GM10847 (cell line): ENCODE measurements around the gene GRXCR1.

Experiments used
- POLR2A ChIP-seq: IDR thresholded peaks from 2 replicates; pipeline ENCODE4 v1.6.1; 2011; ENCODE audit not compliant: insufficient read length; ENCODE audit errors: extremely low read depth

GRXCR1 gene

DNA sequence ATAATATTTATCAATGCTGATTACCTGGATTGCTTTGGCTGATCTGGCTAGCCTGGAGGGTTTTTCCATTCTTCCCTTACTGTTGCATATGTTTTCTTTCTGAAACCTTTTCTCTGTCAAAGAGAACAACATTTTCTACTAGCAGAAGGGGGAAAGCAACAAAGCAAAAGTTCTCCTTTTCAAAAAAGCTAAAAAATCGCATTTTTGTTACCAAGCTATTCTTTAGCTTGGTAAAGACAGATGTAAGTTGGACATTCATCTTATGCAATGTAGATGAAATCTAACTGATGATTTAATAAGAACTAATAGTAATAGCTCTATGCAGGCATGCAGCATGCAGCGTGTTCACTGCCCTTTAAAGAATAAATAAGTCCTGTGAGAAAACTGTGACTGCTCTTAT is at the start of gene GRXCR1:
Gene GRXCR1 (plus strand): TSS at position 301 of the 400 bp plus-strand sequence. CDS start 554 bp downstream, outside the sequence.
- TF ChIP-seq POLR2A, result no peak

DNA sequence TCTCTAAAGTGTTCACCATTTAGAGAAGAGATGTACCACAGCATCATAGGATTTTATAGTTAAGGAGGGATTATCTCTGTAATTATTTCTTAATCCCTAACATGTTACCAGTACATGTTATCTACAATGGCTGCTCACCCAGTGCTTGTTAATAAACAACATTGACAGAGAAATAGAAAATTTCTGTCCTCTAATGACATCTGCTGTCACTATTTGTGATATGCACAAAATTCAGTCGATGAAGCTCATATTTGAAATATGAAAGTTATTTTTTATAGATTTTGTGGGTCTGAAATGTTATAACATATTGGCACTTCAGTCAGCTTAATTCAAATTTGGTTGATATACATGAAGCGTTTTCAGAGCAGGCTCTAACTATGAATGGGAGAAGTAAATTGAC is 48.8 kb upstream of the GRXCR1 start:
- TF ChIP-seq POLR2A, result no peak

DNA sequence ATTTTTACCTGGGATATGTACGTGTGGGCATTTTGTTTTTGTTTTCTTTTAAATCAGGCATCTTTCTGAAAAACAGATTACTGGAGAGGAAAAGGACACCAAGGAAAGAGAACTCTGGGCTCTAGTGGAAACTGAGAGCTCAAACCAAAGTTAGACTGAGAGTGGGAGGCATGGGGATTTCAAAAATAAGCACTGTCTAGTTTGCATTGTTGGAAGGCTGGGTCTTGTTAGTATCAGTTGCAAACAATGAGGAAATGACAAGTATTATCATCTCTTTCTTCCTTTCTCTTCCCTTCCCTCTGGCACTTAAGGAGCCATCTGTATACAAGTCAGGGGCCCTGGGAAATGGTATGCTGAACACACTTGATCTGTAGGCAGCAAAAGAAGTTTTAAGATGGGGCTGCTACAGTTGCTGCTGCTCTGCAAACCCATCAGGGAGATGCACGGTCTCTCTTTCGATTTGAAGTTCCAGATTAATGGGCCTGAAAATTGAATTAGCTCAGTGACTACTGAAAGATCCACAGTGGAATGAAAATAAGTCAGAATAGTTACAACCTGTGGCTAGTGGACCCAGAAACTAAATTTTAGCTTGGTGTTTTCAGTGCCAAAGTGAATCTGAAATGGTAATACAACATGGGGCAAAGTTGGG is 48.0 kb upstream of the GRXCR1 start:
- no peak for TF ChIP-seq POLR2A

DNA sequence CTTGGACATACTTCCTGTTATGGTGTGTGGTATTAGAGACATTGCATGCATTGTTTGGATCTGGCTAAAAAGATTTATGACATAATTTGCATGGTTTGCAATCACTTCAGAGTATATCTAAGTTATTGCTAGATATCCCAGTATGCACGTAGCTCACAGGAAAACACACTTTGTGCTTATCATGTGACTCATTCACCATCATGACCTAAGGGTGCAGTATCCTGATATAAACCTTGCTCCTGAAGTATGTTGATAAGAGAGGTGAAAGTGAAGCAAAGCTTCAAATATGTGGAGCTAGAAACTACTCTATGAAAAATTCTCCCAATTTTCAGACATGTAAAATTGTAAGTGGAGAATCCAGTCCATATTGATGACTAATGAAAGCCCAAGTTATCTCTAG is 46.9 kb upstream of the GRXCR1 start:
- no peak for TF ChIP-seq POLR2A

DNA sequence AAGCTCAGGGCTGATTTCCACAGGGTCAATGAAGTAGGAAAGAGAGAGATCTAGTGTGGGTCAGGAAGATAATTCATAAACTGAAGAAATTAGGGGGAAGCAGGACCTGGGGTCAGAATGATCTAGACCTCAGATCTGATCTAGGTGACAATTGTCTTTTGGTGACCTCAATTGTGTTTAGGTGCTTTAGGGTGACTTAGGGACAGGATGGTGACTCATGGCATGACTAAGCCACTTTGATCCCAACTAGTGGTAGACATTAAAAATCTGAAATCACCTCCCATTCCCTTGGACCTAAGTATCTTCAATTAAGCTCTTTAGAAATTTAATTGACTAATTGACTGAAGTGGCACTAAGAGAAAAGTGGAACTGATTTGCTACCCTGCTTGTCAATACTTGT is 36.7 kb upstream of the GRXCR1 start:
- TF ChIP-seq POLR2A, result no peak

DNA sequence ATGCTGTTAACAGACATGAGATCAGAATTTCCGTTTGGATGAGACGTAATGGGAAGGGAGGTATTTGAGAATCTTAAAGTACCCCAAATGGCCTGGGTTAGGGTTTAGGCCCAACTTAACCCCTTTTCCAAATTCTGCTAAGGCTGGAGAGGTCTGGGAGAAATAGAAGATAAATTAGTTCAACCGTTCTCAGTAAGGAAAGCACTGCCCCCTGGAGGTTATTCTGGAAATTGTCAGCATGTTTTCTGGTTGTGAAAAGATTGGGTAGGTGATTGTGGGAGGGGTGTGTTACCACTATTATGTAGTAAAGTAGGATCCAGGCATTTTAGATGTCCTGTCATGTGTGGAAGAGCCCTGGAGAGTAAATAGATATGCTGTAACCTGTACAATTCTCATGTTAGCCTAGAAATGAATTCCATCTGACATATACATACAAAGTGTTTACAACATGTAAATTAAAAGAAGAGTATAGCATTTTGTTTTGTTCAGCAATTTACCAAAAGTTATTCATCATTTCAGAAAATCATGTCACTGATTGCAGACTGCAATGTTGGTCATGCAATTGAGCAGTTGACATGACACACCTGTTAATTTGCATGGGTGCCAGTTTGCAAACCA is 26.8 kb upstream of the GRXCR1 start:
- no peak for TF ChIP-seq POLR2A

DNA sequence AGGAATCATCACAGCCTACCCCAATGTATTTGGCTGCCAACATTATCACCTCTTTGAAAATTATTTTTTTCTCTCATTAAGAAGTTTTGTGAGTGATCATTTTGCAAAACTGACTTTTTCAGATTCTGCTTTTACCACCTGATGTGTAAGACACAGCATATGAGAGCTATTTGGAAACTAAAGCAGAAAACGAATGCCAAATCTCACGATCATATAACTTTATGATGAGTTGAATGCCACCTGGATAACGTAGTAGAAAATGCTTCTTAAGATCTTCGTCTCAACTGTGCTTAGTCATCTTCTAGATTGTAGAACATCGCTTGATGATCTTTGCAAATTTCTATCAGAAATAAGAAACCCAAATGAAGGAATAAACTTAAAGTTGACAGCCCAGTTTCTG is 21.3 kb upstream of the GRXCR1 start:
- TF ChIP-seq POLR2A, result no peak

DNA sequence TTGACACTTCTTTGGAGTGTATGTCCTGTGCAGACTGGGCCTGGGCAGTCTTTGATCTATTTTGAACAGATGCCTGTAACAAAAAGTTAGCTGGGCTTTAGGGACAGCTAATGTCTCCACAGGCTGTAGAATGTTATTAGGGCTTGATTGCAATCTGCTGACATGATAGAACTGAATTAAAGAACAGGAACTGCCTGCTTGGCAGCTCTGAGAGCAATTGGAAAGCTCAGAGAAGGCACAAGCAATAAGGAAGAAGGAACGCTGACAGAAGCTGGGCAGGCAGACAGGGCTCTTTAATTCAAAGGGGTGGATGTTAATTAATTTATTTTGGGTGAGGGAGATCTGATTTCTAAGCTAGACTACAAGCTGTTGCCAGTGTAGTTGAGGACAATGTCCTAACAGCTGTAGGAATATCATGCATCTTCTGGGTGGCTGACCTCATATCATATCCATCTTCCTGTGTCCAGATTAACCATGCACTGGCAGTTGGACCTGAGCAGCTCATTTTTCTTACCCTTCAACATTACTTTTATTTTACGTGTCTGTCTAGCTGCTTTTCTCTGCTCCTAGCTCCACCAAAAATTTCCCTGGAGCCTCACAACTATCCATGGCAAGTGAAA is 20.7 kb upstream of the GRXCR1 start:
- no peak for TF ChIP-seq POLR2A

DNA sequence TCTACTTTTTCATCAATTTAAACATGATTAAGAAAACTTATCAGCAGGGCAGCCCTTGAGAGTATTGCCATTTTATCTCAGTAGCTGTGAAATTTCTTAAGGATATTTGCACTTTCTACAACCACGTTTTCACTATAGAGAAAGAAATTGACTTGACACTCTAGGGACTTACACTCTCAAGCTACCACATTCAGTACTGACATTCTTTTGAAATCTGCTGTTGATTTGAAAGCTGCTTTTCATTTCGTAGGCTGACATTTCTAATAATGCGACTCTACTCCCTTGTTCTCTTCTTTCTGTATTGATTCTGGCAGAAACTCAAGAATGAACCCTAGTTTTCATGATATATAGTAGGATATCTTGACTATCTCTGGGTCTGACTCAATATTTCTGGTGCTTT is 13.7 kb upstream of the GRXCR1 start:
- TF ChIP-seq POLR2A, result no peak

DNA sequence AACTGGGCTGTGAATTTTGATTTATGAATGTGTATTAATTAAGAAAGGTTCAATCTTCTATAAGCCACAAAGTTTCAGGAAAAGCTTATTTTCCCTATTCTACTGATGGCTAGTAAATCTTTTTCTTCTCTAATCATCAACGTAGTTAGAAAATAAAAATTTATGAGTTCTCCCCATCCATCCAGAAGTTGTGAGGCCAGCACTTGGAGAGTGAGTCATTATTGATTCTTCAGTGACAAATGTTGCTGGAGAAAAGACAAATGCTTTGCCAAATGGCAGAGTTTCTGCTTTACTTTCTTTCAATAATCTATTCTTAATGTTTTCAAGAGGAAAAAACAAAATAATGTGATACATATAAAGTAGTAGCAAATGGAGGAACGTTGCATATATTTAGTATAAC is 11.3 kb upstream of the GRXCR1 start:
- no peak for TF ChIP-seq POLR2A

DNA sequence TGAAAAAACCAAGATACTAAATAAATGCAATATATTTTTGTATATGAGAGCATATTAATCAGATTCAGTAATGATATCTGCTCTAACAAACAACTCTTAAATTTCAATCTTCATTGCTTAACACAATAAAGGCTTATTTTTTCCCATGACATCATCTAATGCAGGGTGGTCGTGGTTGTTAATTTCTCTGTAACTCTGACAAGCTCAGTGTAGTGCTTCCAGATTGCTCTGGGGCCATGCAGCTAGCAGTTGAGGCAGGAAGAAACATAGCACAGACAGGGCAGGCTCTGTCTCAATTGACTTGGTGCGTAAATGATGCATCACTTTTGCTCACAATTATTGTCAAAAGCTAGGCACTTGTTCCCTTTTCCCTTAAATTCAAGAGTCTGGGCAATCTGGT is 869 bp upstream of the GRXCR1 start:
- no peak for TF ChIP-seq POLR2A

DNA sequence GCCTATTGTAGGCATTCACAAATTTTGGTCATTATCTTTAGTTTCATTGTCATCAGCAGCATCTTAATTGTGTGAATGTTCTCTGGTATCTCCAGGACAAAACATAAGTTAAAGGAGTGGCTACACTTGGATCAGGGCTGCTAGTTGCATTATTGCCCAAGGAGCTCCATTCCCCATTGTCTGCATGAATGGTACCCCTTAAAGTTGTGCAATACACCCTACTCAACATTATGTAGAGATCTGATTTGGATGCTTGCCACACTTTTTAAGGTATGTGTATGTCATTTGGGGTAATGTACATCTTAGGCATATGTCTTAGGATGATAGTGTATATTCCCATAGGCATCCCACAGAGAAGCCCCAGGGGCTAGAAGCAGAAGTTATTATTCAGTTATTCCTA is 2.9 kb downstream of the GRXCR1 start:
- no peak for TF ChIP-seq POLR2A

DNA sequence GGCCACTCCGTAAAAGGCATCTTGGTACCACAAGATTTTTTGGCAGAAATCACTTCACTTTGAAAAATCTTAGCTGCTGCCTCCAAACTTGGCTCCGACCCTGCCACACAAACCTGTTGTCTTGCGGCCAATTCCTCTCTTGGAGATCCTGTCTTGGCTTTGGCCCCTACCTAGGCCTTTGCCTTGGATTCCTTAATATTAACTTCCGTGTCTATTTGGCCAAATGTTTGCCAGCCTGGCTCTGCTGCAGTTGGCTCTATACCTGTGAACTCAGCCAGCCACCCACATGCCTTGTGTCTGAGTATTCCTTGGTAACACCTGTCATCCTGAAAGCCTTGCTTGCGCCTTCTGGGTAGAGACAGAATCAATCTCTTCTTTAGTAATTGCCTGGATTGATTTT is 12.5 kb downstream of the GRXCR1 start:
- no peak for TF ChIP-seq POLR2A

DNA sequence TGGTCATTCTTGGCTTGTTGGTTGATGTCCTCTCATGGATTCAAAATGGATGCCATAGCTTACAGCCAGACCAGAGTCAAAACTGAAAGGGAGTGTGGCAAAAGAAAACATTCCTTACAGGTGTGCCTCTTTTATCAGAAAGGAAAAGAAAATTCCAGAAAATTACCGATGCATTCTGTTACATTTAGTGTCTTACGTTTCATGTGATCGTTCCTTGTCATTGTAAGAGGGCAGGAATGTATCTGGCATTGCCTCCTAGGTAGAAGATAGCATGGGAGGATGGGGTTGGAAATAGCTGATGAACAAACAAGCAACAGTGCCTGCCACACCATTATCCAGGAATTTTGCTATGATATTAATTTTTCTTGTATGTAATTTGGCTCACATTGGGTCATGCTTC is 13.1 kb downstream of the GRXCR1 start:
- no peak for TF ChIP-seq POLR2A

DNA sequence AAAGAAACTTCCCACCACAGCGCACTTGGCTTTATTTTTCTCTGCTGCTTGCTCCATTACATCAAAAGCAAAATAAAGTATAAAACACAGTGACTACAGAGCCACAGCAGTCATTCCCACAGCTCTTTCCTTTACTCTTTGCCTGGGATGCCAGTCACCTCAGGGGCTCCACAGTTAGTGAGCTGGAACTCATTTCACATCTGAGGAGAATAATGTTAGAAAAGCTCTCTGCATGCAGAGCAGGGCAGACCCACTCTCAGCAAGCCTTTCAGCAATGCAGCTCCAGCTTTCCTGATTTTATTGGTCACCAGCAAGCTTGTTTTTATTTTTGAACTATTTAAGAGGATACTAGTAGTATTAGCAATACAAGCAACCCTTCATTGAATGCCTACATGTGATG is 13.8 kb downstream of the GRXCR1 start:
- TF ChIP-seq POLR2A, result no peak

DNA sequence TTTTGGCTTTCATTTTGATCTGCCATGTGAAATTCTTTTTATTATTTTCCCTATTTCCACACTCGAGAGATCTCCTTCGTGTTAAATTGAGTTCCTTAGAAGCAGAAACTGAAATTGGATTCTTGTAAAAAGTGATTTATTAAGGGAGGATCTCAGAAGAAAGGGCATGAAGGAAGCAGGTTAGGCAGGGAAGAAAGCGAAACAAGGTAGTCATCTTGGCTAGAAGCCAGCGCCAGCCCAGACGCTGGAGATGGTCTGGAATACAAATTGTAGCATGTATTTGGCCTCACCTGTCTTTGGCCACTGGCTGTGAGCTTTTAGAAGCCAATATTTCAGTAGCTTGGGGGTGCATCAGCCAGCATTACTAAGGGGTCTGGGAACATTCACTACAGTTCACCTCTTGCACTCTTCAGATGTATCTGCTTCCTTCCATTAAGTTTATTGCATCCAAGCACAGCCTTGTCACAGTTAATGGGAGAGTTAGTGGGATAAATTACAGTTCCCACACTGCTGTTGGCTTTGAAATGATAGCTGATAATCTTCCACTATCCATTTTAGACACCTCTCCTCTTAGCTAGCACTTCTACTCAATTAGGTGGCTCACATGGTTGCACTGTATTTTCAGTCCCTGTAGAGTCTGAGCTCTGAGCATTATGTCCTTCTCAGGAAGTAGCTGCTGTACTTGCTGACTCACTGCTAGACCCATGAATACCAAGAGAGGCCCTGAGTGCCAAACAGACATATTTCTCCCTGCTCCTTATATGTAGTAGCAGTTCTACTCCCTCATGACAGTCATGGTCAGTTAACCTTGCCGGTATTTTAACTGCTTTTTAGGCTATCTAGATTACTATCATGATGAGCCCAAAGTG is 14.6 kb downstream of the GRXCR1 start:
- TF ChIP-seq POLR2A, result no peak
